Stimulated activated naive CD4-positive, alpha-beta T cell treated with Interleukin-2 at 50 U/mL for 16 hours (primary cell): ENCODE data around the gene RAB43.

Source experiments
- DNase-seq: peaks from one replicate; lab custom pipeline; 2025; lab: John Stamatoyannopoulos, UW

Gene RAB43

DNA sequence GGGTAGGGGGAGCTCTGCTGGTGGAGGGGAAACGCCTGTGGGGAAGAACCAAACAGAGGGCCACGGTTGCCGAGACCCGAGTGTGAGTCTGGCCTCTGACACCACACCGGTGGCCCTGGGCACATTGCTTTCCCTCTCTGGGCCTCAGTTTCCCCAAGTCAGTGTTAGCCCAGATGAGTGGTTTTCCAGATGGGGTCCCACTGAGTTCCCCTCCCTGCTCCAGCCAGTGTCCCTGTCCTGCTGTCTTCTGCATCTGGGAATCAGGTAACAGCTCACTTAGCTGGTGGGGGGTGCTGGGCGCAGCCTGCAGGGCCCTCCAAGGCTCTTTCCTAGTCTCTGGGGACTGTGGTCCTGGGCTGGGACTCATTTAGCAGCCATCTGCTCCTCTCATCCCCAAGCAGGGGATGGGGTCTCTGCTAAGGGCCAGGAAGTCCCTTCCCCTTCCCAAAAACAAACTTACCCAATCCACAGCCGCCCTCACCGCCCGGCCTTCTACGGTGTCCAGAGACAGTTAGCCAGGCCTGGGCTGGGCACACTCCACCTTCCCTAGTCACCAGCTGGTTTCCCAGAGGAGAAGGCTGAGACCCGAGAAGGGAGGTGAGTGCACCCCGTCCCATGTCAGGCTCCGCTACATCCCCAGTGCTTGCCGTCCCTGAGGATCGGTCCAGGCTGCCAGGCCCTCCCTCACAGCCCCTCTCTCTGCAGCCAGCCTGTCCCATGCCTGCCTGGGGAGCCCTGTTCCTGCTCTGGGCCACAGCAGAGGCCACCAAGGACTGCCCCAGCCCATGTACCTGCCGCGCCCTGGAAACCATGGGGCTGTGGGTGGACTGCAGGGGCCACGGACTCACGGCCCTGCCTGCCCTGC, 60.3 kb downstream of the RAB43 start:
- no peak for DNase-seq

DNA sequence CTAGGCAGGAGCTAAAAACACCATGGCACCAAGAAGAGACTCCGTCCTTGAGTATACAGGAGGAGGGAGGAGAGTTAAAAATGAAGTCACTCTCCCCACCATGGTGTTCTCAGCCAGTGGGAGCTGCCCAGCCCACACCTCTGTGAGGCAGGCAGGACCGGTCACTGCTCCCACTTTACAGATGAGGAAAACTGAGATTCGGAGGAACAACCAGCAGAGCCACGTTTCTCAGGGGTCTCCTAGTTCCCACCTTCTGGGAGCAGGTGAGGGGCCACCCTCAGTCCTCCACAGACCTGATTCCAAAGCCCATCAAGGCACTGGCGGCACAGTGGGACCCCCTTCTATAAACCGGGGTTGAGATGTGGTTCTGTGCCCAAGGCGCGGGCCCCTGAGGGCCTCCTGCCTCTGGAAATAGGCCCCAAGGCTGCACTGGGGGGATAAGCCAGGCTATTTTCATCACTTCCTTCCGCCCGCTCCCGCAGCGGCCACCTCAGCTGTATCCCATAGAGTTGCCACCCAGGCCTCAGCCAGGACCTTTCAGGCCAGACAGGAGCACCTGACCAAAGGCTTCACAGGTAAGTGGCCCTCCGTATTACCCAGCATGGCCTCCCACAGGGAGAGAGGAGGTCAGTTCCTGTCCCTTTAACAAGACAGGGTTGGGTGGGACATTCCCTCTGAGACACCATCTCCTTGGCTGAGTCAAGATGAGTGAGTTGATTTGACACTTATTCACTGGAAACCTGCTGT, 61.2 kb downstream of the RAB43 start, which contains the start of gene GP9:
GP9 (plus strand) TSS at position 504 of the 747 bp plus-strand sequence. CDS start 961 bp downstream, outside the sequence.
- no peak for DNase-seq

DNA sequence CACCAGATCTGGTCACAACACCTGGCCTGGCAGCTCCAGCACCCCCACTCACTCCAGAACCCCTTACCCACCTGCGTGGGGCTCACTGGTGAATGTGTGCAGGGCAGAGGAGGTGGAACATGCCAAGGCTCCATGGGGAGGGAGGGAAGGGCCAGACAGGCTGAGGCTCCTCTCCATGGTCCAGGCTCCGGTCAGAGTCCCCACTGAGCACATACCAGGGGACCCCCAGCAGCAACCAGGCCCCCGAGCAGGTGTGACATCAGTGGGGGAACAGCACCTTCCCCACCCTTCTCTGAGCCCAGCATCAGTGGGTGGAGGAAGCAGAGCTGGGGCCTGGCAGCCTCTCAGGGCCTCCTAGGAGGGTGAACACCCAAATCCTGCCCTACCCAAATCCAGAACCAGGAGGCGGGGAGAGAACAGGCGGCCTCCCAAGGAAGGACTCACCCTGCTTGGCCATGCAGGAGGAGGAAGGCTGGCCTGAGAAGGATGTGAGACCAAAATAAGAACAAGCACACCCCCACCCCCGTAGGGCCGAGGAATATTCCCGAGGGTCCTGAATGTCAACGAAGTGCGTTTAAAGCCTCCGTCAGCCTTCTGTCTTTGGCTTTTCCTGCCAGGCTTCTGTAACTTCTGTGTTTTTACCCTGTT, 62.2 kb downstream of the RAB43 start:
- no peak for DNase-seq

DNA sequence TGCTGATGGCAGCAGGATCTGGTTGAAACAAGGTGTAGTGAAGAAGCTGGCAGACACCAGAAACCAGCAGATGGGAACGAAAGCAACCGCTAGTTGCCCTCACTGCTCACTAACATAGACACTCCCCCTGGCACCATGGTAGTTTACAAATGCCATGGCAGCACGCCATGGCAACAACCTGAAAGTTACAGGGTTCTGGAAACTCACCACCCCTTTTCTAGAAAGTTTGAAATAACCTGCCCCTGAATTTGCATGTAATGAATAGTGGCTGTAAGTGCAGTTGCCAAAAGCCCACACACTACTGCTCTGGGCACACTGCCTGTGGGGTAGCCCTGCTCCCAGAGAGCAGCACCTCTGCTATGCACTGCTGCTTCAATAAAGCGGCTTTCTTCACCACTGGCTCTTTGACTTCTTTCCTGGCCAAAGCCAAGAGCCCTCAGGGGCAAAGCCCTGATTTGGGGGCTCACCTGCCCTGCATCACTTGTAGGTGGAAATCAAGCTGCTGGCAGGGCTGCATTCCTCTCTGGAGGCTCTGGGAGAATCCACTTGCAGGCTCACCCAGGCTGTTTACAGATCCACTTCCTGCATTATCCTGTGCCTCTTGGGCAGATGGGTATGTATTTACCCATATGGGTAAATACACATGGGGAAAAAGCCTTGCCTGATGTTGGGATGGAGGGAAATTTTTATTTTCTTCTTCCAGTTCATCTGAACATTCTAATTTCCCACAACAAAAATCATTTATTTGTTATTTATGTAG, 63.0 kb downstream of the RAB43 start:
- no peak for DNase-seq

DNA sequence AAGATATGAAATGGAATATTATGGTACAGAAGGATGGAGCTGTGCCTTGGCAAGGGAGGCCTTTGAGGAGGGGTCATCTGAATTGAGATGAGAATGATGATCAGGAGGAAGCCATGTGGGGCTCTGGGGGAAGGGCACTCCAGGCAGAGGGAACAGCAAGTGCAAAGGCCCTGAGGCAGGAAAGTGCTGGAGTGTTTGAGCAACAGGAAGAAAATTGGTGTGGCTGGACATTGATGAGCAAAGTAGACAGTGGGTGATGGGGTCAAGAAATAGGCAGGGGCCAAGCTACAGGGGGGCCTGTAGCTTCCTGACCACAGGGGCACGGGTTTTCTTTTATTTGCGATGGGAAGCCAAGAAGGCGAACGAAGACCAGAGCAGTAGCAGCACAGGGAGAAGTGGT, 64.4 kb downstream of the RAB43 start:
- DNase-seq = no peak

DNA sequence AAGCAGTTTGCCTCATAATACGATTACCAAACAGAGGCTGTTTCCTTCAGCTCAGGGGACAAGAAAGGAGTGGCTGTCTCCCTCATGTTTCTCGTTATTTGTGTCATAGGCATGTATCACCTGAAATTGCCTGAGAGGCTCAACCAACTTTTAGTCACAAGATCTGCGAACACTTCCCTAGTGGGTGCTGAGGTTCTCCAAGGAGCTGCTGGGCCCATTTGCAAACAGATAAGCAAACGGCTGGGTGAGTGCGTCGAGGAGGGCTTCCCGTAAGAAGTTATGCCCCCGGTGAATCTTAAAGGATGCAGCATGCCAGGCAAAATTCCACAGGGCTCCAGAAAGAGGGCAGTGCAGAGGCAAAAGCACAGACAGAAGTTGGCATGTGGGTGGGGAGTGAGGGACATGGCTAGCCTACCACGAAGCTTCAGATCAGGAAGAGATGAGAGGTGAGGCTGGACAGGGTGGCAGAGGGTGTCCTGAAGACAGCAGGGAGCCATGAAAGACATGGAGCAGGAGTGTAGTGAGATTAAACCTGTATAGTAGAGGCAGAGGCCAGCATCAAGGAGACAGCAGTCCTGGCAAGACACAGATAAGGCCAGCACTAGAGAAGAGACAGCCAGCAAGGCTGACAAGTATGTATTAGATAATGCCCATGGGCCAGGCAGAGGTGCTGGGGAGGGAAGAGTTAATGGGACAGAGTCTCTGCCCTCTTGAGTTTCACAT, 65.0 kb downstream of the RAB43 start:
- no peak for DNase-seq

DNA sequence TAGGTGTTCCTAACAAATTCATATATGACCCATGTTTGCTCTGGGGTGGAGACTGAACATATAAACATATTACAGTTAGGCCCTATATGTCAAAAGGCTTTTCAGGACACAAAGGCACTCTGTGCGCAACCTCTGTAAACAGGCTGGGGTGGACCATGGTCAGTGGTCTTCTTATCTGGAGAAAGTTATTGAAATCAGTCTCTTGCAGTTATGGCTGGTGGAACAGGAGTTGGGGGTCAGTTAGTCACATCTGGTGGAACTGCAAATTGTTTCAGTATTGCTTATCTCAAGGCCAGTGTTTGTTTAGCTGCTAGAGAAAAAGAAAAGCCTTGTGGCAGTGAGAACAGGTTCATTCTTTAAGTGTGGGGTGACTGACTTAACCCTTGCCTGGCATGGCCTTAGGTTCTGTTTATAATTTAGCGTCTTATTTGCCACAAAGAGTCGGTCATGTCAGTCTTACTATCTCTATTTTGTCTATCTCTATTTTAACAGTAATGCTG, 66.9 kb downstream of the RAB43 start:
- DNase-seq = no peak

GRCh38 chr3:129052675-129053074, 68.9 kb downstream of the RAB43 start:
- no peak for DNase-seq

DNA sequence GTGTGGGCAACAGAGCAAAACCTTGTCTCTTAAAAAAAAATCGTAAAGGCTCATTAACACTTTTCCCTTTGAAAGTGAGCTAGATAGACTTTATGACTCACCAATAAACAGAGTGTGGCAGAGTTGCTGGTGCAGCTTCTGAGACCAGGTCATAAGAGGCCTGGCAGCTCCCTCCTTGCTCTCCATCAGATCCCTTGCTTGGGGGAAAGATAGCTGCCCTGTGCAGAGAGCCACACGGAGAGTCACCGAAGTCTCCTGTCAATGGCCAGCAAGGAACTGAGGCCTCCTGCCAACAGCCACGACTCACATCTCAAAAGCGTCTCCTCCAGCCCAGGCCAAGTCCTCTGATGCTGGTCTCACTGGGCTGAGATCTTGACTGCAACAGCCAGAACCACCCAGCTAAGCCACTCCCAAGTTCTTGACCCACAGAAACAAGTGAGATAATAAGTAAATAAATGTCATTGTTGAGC, 69.7 kb downstream of the RAB43 start:
- DNase-seq = no peak

DNA sequence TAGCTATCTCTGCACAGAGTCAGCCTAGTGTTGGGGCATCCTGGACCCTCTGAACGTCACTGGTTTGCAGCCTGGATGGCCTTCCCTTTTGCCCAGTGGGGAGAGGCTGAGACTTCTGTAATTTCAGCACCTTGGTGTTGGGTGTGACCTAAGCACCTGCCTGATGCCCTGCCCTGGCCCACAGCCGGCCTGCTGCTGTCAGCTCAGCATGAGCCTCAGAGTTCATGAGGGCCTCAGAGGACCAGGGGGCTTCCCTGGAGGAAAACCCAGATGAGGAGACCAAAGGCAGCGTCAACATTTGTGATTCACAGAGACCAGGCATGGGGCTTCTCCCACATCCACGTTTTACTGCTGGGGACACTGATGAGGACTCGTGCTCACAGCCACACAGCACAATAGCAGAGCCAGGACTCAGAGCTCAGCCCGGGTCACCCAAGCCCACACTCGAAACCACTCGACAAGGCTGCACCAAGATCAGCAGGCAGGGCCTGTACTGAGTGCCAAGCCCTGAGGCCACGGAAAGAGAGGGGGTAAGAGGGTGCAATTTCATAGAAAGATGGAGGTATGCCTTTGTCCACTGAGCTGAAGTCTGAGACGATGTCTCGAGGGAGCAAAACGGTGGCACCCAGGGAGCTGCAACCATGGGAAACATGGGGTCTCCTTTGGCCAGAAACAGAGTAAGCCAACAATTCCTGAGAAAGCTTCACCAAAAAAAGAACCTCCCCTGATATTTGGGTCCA, 70.9 kb downstream of the RAB43 start:
- DNase-seq = no peak

GRCh38 chr3:129047553-129047839, 74.1 kb downstream of the RAB43 start:
- DNase-seq = no peak

DNA sequence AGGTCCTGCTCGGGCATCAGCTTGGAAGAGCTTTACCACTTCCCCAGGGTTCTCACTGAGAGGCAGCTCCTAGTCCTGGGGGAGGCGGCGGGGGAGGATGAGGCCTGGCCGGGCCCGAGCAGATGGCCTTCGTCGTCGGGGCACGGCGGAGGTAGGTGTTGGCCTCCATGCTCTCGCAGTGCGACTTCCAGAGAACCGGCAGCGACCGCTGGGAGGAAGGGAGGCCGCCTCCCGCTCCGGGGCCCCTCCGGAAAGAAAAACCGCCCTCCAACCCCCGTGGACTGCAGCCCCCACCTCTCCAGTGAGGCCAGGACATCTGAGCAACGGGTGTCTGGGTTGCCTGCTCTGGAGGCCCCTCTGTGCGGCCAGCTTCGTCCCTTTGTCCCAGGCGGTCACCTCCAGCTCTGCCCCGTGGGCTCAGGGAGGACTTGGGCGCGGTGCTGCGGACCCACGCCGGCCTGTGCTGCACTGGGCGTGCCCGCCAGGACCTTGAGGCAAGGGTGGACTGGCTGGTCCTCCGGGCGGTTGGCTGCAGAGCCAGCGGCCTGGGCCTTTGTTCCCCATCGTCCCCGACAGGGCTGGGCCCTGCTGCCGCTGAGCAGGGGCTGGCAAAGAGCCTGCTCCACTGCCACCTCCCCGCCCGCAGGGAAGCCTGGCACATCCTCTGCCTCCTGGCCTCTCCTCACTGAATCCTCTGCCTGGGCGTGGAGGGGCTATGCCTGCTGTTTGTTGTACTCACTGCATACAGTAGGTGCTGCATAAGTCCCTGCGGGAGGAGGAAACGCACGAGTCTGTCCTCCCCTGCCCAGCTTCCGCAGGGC, 74.7 kb downstream of the RAB43 start:
- DNase-seq = no peak

DNA sequence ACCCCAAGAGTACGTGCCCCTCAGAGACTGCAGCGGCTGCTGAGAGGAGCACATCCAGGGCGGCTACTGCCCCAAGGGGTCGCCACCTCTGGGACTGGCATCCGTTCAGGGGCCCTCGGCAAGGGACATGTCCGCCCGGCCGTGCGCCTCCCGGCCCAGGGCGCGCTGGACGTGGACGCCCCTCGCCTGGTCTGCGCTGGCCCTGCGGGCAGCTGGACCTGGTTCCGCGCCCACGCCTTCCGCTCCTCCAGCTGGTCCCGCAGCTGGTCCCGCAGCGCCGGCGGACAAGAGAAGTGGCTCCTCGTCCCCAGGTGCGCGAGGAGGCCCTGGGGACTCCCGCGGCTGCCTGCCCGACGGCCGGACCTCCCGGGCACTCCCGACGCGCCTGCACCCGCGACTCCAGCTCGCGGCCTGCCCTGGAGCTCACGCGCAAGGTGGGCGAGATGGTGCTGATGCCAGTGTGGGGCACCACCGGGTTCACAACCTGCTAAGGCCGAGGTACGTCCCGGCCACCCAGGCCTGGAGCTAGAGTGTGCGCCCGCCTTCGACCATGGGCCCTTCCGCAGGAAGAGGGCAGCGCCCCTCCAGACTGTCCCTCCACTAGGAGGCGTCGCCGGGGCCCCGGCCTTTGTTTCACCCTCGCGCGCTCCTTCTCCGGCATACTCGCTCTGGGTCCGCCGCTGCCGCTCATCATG, 75.4 kb downstream of the RAB43 start:
- no peak for DNase-seq

DNA sequence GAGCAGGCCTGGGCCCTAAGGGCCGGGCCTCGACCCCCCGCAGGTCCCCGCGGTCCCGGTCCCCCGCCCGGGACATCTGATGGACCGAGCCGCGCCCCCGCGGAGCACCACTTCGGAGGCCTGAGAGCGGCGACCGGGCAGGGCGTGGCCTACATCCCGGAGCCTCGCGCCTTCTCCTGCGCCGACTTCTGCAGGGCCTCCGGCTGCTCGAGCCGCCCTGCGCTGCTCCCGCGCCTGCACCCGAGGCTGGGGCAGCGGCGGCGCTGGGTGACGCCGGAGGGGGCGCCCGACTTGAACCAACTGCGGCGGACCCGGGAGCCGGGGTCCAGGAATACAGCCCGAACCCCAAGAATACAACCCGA, 75.9 kb downstream of the RAB43 start:
- DNase-seq = no peak

DNA sequence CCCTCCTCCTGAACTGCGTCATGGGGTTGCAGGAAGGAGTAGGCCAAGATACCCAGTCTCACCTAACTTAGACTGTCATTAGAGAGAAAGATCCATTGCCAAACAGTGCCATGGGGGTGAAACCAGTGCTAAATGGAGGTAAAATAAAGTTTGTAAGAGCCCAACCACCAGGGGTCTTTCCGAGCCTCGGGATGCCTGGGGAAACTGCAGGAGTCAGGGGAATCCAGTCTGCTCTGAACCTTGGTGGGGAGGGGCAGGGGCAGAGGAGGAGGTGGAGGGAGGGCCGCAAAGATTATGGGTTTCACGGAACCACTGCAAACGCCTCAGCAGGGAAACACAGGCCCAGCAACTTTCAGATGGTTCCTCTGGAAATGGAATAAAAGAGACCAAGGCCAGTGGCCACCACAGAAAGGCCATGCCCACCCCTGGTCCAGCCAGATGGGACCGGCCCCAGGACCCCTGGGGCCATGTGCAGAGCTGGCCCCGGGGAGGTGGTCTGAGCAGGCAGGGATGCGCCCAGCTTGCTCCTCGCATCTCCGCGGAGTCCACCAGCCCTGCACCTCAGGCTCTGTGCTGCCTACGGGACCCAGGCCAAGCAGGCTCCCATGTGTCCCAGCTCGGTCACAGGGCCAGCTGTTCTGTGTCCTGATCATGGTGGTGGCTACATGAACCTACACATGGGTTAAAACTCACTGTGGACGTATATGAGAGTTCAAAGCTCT, 80.9 kb downstream of the RAB43 start:
- DNase-seq = no peak

GRCh38 chr3:129040039-129040336, 81.6 kb downstream of the RAB43 start:
- DNase-seq = no peak

- DNase-seq = no peak
Observed at GRCh38 chr3:129039271-129040038, 82.1 kb downstream of the RAB43 start.
